H9 (cell line): ENCODE measurements around the gene STARD10. TPM values are rescaled to one million over a fixed set of nuclear protein-coding genes. Genes with fewer than 3 reads are reported as not detected.

Experiments
- DNase-seq: peaks from one replicate; pipeline ENCODE4 v3.0.0-alpha.2; 2017
- H2AFZ ChIP-seq: one replicate; pipeline ENCODE4 v1.6.1; 2013; ENCODE audit warnings: mild to moderate bottlenecking, low read length, control low read depth, moderate library complexity
- H2AK5ac ChIP-seq: 2 replicates; pipeline ENCODE4 v1.6.1; 2013; ENCODE audit warnings: low read length, control low read depth, mixed read lengths; ENCODE audit not compliant: insufficient read length
- H2BK120ac ChIP-seq: one replicate; pipeline ENCODE4 v1.6.1; 2013; ENCODE audit warnings: low read depth, mild to moderate bottlenecking, low read length, control low read depth, inconsistent platforms; ENCODE audit not compliant: poor library complexity, severe bottlenecking
- H2BK12ac ChIP-seq: 2 replicates; pipeline ENCODE4 v1.6.1; 2013; ENCODE audit warnings: low read length, control low read depth, mixed read lengths, low read depth; ENCODE audit not compliant: insufficient read length
- H2BK15ac ChIP-seq: 2 replicates; pipeline ENCODE4 v1.6.1; 2013; ENCODE audit warnings: low read depth, low read length, control low read depth
- H2BK20ac ChIP-seq: one replicate; pipeline ENCODE4 v1.6.1; 2013; ENCODE audit warnings: low read depth, mild to moderate bottlenecking, low read length, control low read depth, inconsistent platforms; ENCODE audit not compliant: poor library complexity, severe bottlenecking
- H2BK5ac ChIP-seq: 2 replicates; pipeline ENCODE4 v1.6.1; 2013; ENCODE audit warnings: low read length, control low read depth, mixed read lengths; ENCODE audit not compliant: insufficient read length
- H3K14ac ChIP-seq: 2 replicates; pipeline ENCODE4 v1.6.1; 2013; ENCODE audit warnings: low read length, control low read depth; ENCODE audit not compliant: insufficient read depth
- H3K18ac ChIP-seq: 2 replicates; pipeline ENCODE4 v1.6.1; 2013; ENCODE audit warnings: low read depth, mild to moderate bottlenecking, mixed read lengths, low read length, control low read depth; ENCODE audit not compliant: insufficient read length
- H3K23ac ChIP-seq: 2 replicates; pipeline ENCODE4 v1.6.1; 2013; ENCODE audit warnings: low read length, control low read depth, mixed read lengths, low read depth; ENCODE audit not compliant: insufficient read length
- H3K23me2 ChIP-seq: 2 replicates; pipeline ENCODE4 v1.6.1; 2013; ENCODE audit warnings: low read depth, mild to moderate bottlenecking, mixed read lengths, low read length, control low read depth; ENCODE audit not compliant: insufficient read length, poor library complexity, severe bottlenecking
- H3K27ac ChIP-seq: 2 replicates; pipeline ENCODE4 v1.5.1; 2013; ENCODE audit warnings: low read length, control low read depth, mixed read lengths, low read depth; ENCODE audit not compliant: insufficient read length
- H3K27me3 ChIP-seq: 2 replicates; pipeline ENCODE4 v1.6.1; 2013; ENCODE audit warnings: low read length, control low read depth, inconsistent platforms; ENCODE audit not compliant: insufficient read depth
- H3K4ac ChIP-seq: 2 replicates; pipeline ENCODE4 v1.6.1; 2013; ENCODE audit warnings: low read depth, mild to moderate bottlenecking, control low read depth, inconsistent platforms, low read length, moderate library complexity
- H3K4me1 ChIP-seq: 2 replicates; pipeline ENCODE4 v1.6.1; 2013; ENCODE audit warnings: low read length, control low read depth, inconsistent platforms; ENCODE audit not compliant: insufficient read depth
- H3K4me2 ChIP-seq: 2 replicates; pipeline ENCODE4 v1.6.1; 2013; ENCODE audit warnings: low read length, control low read depth, mixed read lengths; ENCODE audit not compliant: insufficient read length, insufficient read depth
- H3K56ac ChIP-seq: 2 replicates; pipeline ENCODE4 v1.6.1; 2013; ENCODE audit warnings: low read depth, mild to moderate bottlenecking, mixed read lengths, low read length, control low read depth; ENCODE audit not compliant: insufficient read length
- H3K79me1 ChIP-seq: 2 replicates; pipeline ENCODE4 v1.6.1; 2013; ENCODE audit warnings: low read depth, mild to moderate bottlenecking, moderate library complexity, low read length, control low read depth, inconsistent platforms; ENCODE audit not compliant: insufficient read depth, poor library complexity, severe bottlenecking
- H3K79me2 ChIP-seq: 2 replicates; pipeline ENCODE4 v1.6.1; 2013; ENCODE audit warnings: low read length, control low read depth, inconsistent platforms; ENCODE audit not compliant: insufficient read depth
- H3K9ac ChIP-seq: 2 replicates; pipeline ENCODE4 v1.6.1; 2013; ENCODE audit warnings: low read length, control low read depth, mixed read lengths; ENCODE audit not compliant: insufficient read length; ENCODE audit errors: extremely low read depth
- H3K9me3 ChIP-seq: one replicate; pipeline ENCODE4 v1.6.1; 2013; ENCODE audit warnings: low read depth, low read length, inconsistent platforms; ENCODE audit not compliant: control insufficient read depth
- H3T11ph ChIP-seq: one replicate; pipeline ENCODE4 v1.6.1; 2013; ENCODE audit warnings: mild to moderate bottlenecking, low read length, control low read depth, inconsistent platforms
- H4K20me1 ChIP-seq: one replicate; pipeline ENCODE4 v1.6.1; 2013; ENCODE audit not compliant: control insufficient read depth, insufficient read length, insufficient read depth
- H4K5ac ChIP-seq: 2 replicates; pipeline ENCODE4 v1.6.1; 2013; ENCODE audit warnings: low read depth, mild to moderate bottlenecking, mixed read lengths, low read length, control low read depth; ENCODE audit not compliant: insufficient read length
- H4K8ac ChIP-seq: replicated peaks from 2 replicates; pipeline ENCODE4 v1.6.1; 2013; ENCODE audit warnings: low read length, control low read depth, mixed read lengths, low read depth; ENCODE audit not compliant: insufficient read length
- H4K91ac ChIP-seq: 2 replicates; pipeline ENCODE4 v1.6.1; 2013; ENCODE audit warnings: low read depth, mild to moderate bottlenecking, moderate library complexity, mixed read lengths, low read length, control low read depth; ENCODE audit not compliant: insufficient read length
- H3K27ac Mint-ChIP-seq, 3 experiments: 2 replicates in 2 of 3; 3 replicates in 1 of 3; pipeline ENCODE4 v1.8.0; 2020 to 2021; ENCODE audit warnings: mixed read lengths in 3 of 3, mild to moderate bottlenecking in 1 of 3, moderate library complexity in 1 of 3
- H3K27me3 Mint-ChIP-seq: 2 replicates; pipeline ENCODE4 v1.8.0; 2021; ENCODE audit warnings: low read depth, mild to moderate bottlenecking, moderate library complexity, mixed read lengths
- H3K36me3 Mint-ChIP-seq, 3 experiments: 2 replicates in 2 of 3; 3 replicates in 1 of 3; pipeline ENCODE4 v1.8.0; 2020 to 2021; ENCODE audit warnings: low read depth in 3 of 3, mixed read lengths in 3 of 3; ENCODE audit not compliant: insufficient read depth in 1 of 3
- H3K4me1 Mint-ChIP-seq, 2 experiments: 2 replicates each; pipeline ENCODE4 v1.8.0; 2020; ENCODE audit warnings: mixed read lengths in 2 of 2
- H3K4me3 Mint-ChIP-seq, 2 experiments: 2 replicates in 1 of 2; 3 replicates in 1 of 2; pipeline ENCODE4 v1.8.0; 2020 to 2021; ENCODE audit warnings: mild to moderate bottlenecking in 2 of 2, mixed read lengths in 2 of 2, moderate library complexity in 1 of 2
- H3K9me3 Mint-ChIP-seq, 2 experiments: 2 replicates in 1 of 2; 3 replicates in 1 of 2; pipeline ENCODE4 v1.8.0; 2020; ENCODE audit warnings: mild to moderate bottlenecking in 2 of 2, mixed read lengths in 2 of 2, moderate library complexity in 1 of 2
- WGBS: extraction: QIAGEN DNeasy Blood & Tissue Kit; methylation state at CpG from one replicate; pipeline ENCODE4 v1.1.7; 2013; ENCODE audit warnings: missing lambda C conversion rate, low lambda C conversion rate, mixed read lengths; ENCODE audit not compliant: insufficient read length; ENCODE audit errors: extremely low coverage; 5-methylcytosine and 5-hydroxymethylcytosine counted together
- total RNA-seq: library from RNA; stranded (reverse); gene quantifications from 2 replicates; pipeline ENCODE4 v1.2.1, GENCODE V29; 2021
- TF ChIP-seq, protein P1 (sequence below): fragments of 200-600 bp; sonication (generic); conservative IDR thresholded peaks from 3 replicates; pipeline ENCODE4 v1.8.0; 2021; ENCODE audit warnings: antibody characterized with exemption, mild to moderate bottlenecking

STARD10 gene
- total RNA-seq, 1 experiment from 2014 or later, result 24.4 TPM

DNA sequence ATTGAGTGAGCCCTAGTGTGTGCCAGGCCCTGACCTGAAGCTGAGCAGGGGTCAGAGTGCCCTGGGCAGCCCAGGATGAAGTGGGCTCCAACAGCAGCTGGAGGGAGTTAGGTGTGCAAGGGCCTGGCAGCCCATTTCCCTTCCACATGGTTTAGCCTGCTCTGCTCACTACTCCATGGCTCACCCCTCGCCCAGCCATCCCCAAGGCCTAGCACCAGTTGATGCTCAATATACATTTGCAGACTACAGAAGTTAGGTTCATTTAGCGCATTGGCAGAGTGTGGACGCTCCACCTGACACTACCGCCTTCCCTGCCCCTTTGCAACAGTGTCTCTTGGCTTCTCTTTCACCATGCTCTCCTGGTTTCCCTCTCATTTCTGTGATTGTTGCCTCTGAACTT lies 24.1 kb upstream of the STARD10 start:
- no peak for DNase-seq
- no CpG with 5 or more reads among the region's 4 CpGs for WGBS
- Histone ChIP-seq H3K4me1 (peaks cover 5% of the 10 kb centered on the region; the same call in 1 of the 2 replicates), H3K9me3 (no peaks in the 10 kb centered on the region), H2AK5ac (no peak overlapping the region), H2BK15ac (no peak overlapping the region), H3K79me2 (no peaks in the 10 kb centered on the region), H4K20me1 (no peaks in the 10 kb centered on the region), H3K23me2 (peaks cover 26% of the 10 kb centered on the region), H3K27ac (no peak overlapping the region), H2BK5ac (no peak overlapping the region), H3K9ac (no peak overlapping the region), H2AFZ (no peak overlapping the region), H4K8ac (no peak overlapping the region), H3T11ph (no peak overlapping the region), H2BK20ac (no peak overlapping the region), H3K14ac (no peak overlapping the region), H4K5ac (no peak overlapping the region), H3K4ac (no peak overlapping the region), H3K4me2 (no peak overlapping the region), H3K27me3 (no peaks in the 10 kb centered on the region; the same call in 1 of the 2 replicates), H3K79me1 (no peaks in the 10 kb centered on the region), H2BK120ac (no peak overlapping the region), H3K18ac (no peak overlapping the region), H2BK12ac (no peak overlapping the region), H3K56ac (no peak overlapping the region), H3K23ac (no peak overlapping the region), H4K91ac (no peak overlapping the region)
- no peaks in the 10 kb centered on the region; a peak in 2 of 5 replicates for H3K9me3 Mint-ChIP-seq
- H3K27ac Mint-ChIP-seq, result no peak overlapping the region
- no peak overlapping the region for H3K4me3 Mint-ChIP-seq
- peaks cover 15% of the 10 kb centered on the region for H3K27me3 Mint-ChIP-seq
- TF ChIP-seq, protein P1, sequence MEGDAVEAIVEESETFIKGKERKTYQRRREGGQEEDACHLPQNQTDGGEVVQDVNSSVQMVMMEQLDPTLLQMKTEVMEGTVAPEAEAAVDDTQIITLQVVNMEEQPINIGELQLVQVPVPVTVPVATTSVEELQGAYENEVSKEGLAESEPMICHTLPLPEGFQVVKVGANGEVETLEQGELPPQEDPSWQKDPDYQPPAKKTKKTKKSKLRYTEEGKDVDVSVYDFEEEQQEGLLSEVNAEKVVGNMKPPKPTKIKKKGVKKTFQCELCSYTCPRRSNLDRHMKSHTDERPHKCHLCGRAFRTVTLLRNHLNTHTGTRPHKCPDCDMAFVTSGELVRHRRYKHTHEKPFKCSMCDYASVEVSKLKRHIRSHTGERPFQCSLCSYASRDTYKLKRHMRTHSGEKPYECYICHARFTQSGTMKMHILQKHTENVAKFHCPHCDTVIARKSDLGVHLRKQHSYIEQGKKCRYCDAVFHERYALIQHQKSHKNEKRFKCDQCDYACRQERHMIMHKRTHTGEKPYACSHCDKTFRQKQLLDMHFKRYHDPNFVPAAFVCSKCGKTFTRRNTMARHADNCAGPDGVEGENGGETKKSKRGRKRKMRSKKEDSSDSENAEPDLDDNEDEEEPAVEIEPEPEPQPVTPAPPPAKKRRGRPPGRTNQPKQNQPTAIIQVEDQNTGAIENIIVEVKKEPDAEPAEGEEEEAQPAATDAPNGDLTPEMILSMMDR, result no peak
- H3K36me3 Mint-ChIP-seq, result peaks cover 4 to 20% (median 18%) of the 10 kb centered on the region in 3 experiments; a peak in 6 of 7 replicates
- peaks cover 27% of the 10 kb centered on the region in 2 experiments for H3K4me1 Mint-ChIP-seq
